Measurements from ENCODE around the gene EZH2. TPM values are rescaled to one million over a fixed set of nuclear protein-coding genes. Genes with fewer than 3 reads are reported as not detected.

The EZH2 gene
- total and polyA plus RNA-seq, 2 donors (not counting 1 experiment from before 2014, with no cell fraction given) = 7.1 to 10.1 TPM

GRCh38 chr7:148761499-148762278 is 122.4 kb downstream of the EZH2 start:
- no peaks in the 10 kb centered on the region for H3K79me2 ChIP-seq (ENCODE audit: control insufficient read depth, insufficient read depth, low read length)
- H3K27ac ChIP-seq (ENCODE audit: insufficient read depth, low read length) = no peak overlapping the region
- H3K4me1 ChIP-seq (ENCODE audit: control insufficient read depth, extremely low read depth, insufficient read depth, low read length) = no peaks in the 10 kb centered on the region
- H3K4me3 ChIP-seq (replicated peaks in 1 of 4; ENCODE audit: control extremely low read depth in 1 of 4, insufficient read depth in 1 of 4, low read depth in 3 of 4, low read length in 4 of 4) = no peak overlapping the region
- peak in 1 of 2 donors; percentile 2 for DNase-seq (ENCODE audit: low read depth in 2 of 2)
- H3K9ac ChIP-seq (ENCODE audit: insufficient read depth, low read length) = no peak overlapping the region
- H3K27me3 ChIP-seq (ENCODE audit: control insufficient read depth, insufficient read depth, low read length) = no peaks in the 10 kb centered on the region
- no peaks in the 10 kb centered on the region for H3K9me3 ChIP-seq (ENCODE audit: control insufficient read depth, insufficient read depth, low read depth, low read length)
- H3K36me3 ChIP-seq (ENCODE audit: control insufficient read depth, insufficient read depth, low read length) = no peaks in the 10 kb centered on the region
- no peaks in the 10 kb centered on the region for H4K20me1 ChIP-seq (ENCODE audit: control insufficient read depth, extremely low read depth, insufficient read depth, low read length)
- TF ChIP-seq CTCF (conservative IDR thresholded peaks at IDR 0.05 in 1 of 2, IDR thresholded peaks at IDR 0.05 in 1 of 2; ENCODE audit: low read depth in 1 of 2, low read length in 2 of 2) = no peak
- no peak for TF ChIP-seq EZH2 (IDR thresholded peaks at IDR 0.05; ENCODE audit: low read length, missing control alignments)
- H3K4me2 ChIP-seq (ENCODE audit: extremely low read depth, insufficient read depth, low read length) = no peak overlapping the region
- no peak overlapping the region for H2AFZ ChIP-seq (ENCODE audit: low read length)

Other genes with a start within 250 kb of the EZH2 start
- 39.8 and 47.9 TPM in 2 replicates for gene CUL1, start 185.4 kb downstream of the EZH2 start, total RNA-seq
- 52.3 and 55.5 TPM in 2 replicates for gene CUL1, start 185.4 kb downstream of the EZH2 start, polyA plus RNA-seq
- 156 and 266 TPM in 2 replicates for gene PDIA4, start 144.2 kb upstream of the EZH2 start, total RNA-seq
- 210 and 236 TPM in 2 replicates for gene PDIA4, start 144.2 kb upstream of the EZH2 start, polyA plus RNA-seq
- gene ZNF786, start 206.4 kb upstream of the EZH2 start, total RNA-seq = 4.6 and 5.4 TPM in 2 replicates
- 1.7 and 1.8 TPM in 2 replicates for gene ZNF786, start 206.4 kb upstream of the EZH2 start, polyA plus RNA-seq
- 4.6 and 5.4 TPM in 2 replicates for gene ZNF425, start 242.0 kb upstream of the EZH2 start, total RNA-seq
- 1.1 and 1.2 TPM in 2 replicates for gene ZNF425, start 242.0 kb upstream of the EZH2 start, polyA plus RNA-seq